HepG2 (cell line): ENCODE data around the gene CLIC4. TPM values are rescaled to one million over a fixed set of nuclear protein-coding genes. Genes with fewer than 3 reads are reported as not detected.

Experiments
- ERF ChIP-seq: IDR thresholded peaks from 2 replicates; pipeline ENCODE4 v1.6.1; 2018; ENCODE audit warnings: missing biosample characterization, missing genetic modification reagents
- HNF4G ChIP-seq, 2 experiments: sonication (generic) in 1 of 2; formaldehyde crosslinking in 1 of 2; IDR thresholded peaks; 2 replicates each; pipeline versions ENCODE4 v1.4.0 to v1.6.1; 2011 to 2020; ENCODE audit warnings: borderline replicate concordance in 2 of 2, low read depth in 2 of 2, mild to moderate bottlenecking in 2 of 2, low read length in 1 of 2, missing genetic modification reagents in 1 of 2, moderate library complexity in 1 of 2
- KMT2A ChIP-seq: sonication (generic); formaldehyde crosslinking; IDR thresholded peaks from 2 replicates; pipeline ENCODE4 v1.4.0; 2020; ENCODE audit warnings: missing genetic modification reagents
- NR2F6 ChIP-seq, 2 experiments: IDR thresholded peaks; 2 replicates each; pipeline ENCODE4 v1.6.1; 2016; ENCODE audit warnings: antibody characterized with exemption in 1 of 2, mild to moderate bottlenecking in 1 of 2
- STAG1 ChIP-seq: sonication (generic); formaldehyde crosslinking; IDR thresholded peaks from 2 replicates; pipeline ENCODE4 v1.4.0; 2020; ENCODE audit warnings: missing genetic modification reagents
- ZBTB42 ChIP-seq: sonication (generic); formaldehyde crosslinking; IDR thresholded peaks from 2 replicates; pipeline ENCODE4 v1.5.0; 2020; ENCODE audit warnings: mild to moderate bottlenecking, missing genetic modification reagents
- ZFX ChIP-seq: sonication (generic); formaldehyde crosslinking; IDR thresholded peaks from 2 replicates; pipeline ENCODE4 v1.4.0; 2020; ENCODE audit warnings: mild to moderate bottlenecking, low read depth, missing genetic modification reagents, moderate library complexity
- ZHX1 ChIP-seq: sonication (generic); formaldehyde crosslinking; IDR thresholded peaks from 2 replicates; pipeline ENCODE4 v1.8.1; 2022; ENCODE audit warnings: low read depth, mild to moderate bottlenecking, missing genetic modification reagents
- ZMYM3 ChIP-seq: sonication (generic); formaldehyde crosslinking; IDR thresholded peaks from 2 replicates; pipeline ENCODE4 v1.5.1; 2020; ENCODE audit warnings: mild to moderate bottlenecking, missing genetic modification reagents
- ZNF451 ChIP-seq: sonication (generic); formaldehyde crosslinking; IDR thresholded peaks from 2 replicates; pipeline ENCODE4 v1.5.0; 2020; ENCODE audit warnings: mild to moderate bottlenecking, missing genetic modification reagents
- ZNF512 ChIP-seq: sonication (generic); formaldehyde crosslinking; IDR thresholded peaks from 2 replicates; pipeline ENCODE4 v1.4.0; 2020; ENCODE audit warnings: mild to moderate bottlenecking, missing genetic modification reagents
- ZNF543 ChIP-seq: sonication (generic); formaldehyde crosslinking; IDR thresholded peaks from 2 replicates; pipeline ENCODE4 v1.4.0; 2020; ENCODE audit warnings: mild to moderate bottlenecking, missing genetic modification reagents
- ZNF562 ChIP-seq: sonication (generic); formaldehyde crosslinking; IDR thresholded peaks from 2 replicates; pipeline ENCODE4 v1.8.0; 2022; ENCODE audit warnings: missing genetic modification reagents, borderline replicate concordance
- ZNF574 ChIP-seq: sonication (generic); formaldehyde crosslinking; IDR thresholded peaks from 2 replicates; pipeline ENCODE4 v1.4.0; 2020; ENCODE audit warnings: missing genetic modification reagents
- ZNF607 ChIP-seq: sonication (generic); formaldehyde crosslinking; IDR thresholded peaks from 2 replicates; pipeline ENCODE4 v1.5.1; 2020; ENCODE audit warnings: missing genetic modification reagents, mild to moderate bottlenecking, borderline replicate concordance
- ZNF703 ChIP-seq: sonication (generic); formaldehyde crosslinking; IDR thresholded peaks from 2 replicates; pipeline ENCODE4 v1.5.1; 2020; ENCODE audit warnings: missing genetic modification reagents, mild to moderate bottlenecking, moderate library complexity, borderline replicate concordance
- ZNF749 ChIP-seq: sonication (generic); formaldehyde crosslinking; IDR thresholded peaks from 2 replicates; pipeline ENCODE4 v1.8.0; 2022; ENCODE audit warnings: mild to moderate bottlenecking, missing genetic modification reagents, moderate library complexity, borderline replicate concordance
- ZNF777 ChIP-seq: sonication (generic); formaldehyde crosslinking; IDR thresholded peaks from 2 replicates; pipeline ENCODE4 v1.4.0; 2020; ENCODE audit warnings: missing genetic modification reagents
- ZNF781 ChIP-seq: sonication (generic); formaldehyde crosslinking; IDR thresholded peaks from 2 replicates; pipeline ENCODE4 v1.5.1; 2020; ENCODE audit warnings: borderline replicate concordance, mild to moderate bottlenecking, missing genetic modification reagents; ENCODE audit errors: not compliant biosample characterization
- ZNF790 ChIP-seq: sonication (generic); formaldehyde crosslinking; IDR thresholded peaks from 2 replicates; pipeline ENCODE4 v1.8.0; 2022; ENCODE audit warnings: missing genetic modification reagents, mild to moderate bottlenecking, borderline replicate concordance
- ZSCAN22 ChIP-seq: sonication (generic); formaldehyde crosslinking; IDR thresholded peaks from 2 replicates; pipeline ENCODE4 v1.4.0; 2020; ENCODE audit warnings: mild to moderate bottlenecking, missing genetic modification reagents
- polyA plus RNA-seq, 8 experiments: library from polyadenylated mRNA; depleted of rRNA in 3 of 8; stranded (reverse) in 7 of 8; unstranded in 1 of 8; fragments of >200 nt; fragmentation: Illumina TruSeq in 4 of 8; extraction: Trizol in 4 of 8; gene quantifications; 2 replicates each; pipeline versions ENCODE4 v1.2.1 to v1.2.3, GENCODE V29; 2011 to 2016; ENCODE audit warnings: low read depth in 4 of 8, missing spikeins in 1 of 8, mixed read lengths in 1 of 8; ENCODE audit not compliant: insufficient read depth in 1 of 8
- total RNA-seq, 5 experiments: library from RNA; depleted of rRNA; stranded (reverse); fragments of >200 nt; fragmentation: Illumina TruSeq; extraction: Trizol; gene quantifications; 2 replicates each; pipeline ENCODE4 v1.2.3, GENCODE V29; 2016; ENCODE audit warnings: low read depth in 1 of 5

Gene CLIC4
- total and polyA plus RNA-seq, 2 of the 13 experiments (the other 11 are each of a cell fraction or from before 2014, with no cell fraction given) = 23.3 to 77.4 TPM

- TF ChIP-seq ZHX1 (CRISPR knock-in tag) = no peak
- no peak; the same call in 1 of the 2 replicates for TF ChIP-seq STAG1 (CRISPR knock-in tag)
- 0 out of 2 replicates have a peak, but pooled peaks have one; percentile 21 for TF ChIP-seq ZNF574 (CRISPR knock-in tag)
- no peak for TF ChIP-seq ZNF781 (CRISPR knock-in tag)
- TF ChIP-seq ZNF451 (CRISPR knock-in tag) = no peak
- TF ChIP-seq ZFX = 0 out of 2 replicates have a peak, but pooled peaks have one; percentile 17
- TF ChIP-seq KMT2A (CRISPR knock-in tag) = no peak
- no peak for TF ChIP-seq HNF4G (IDR thresholded peaks at IDR 0.05; ENCODE audit: borderline replicate concordance, low read depth, low read length)
- no peak for TF ChIP-seq HNF4G (CRISPR knock-in tag; IDR thresholded peaks at IDR 0.05; ENCODE audit: borderline replicate concordance, low read depth)
- 0 out of 2 replicates have a peak, but pooled peaks have one; percentile 18 for TF ChIP-seq ZMYM3 (CRISPR knock-in tag)
- no peak for TF ChIP-seq ZNF562 (CRISPR knock-in tag)
- TF ChIP-seq ZNF543 (CRISPR knock-in tag) = no peak
- TF ChIP-seq ZSCAN22 (CRISPR knock-in tag) = no peak
- TF ChIP-seq ZNF777 = peak; percentile 62
- TF ChIP-seq ZNF512 (CRISPR knock-in tag) = no peak
- TF ChIP-seq NR2F6 (IDR thresholded peaks at IDR 0.05) = no peak
- TF ChIP-seq NR2F6 (CRISPR knock-in tag; IDR thresholded peaks at IDR 0.05) = no peak
- TF ChIP-seq ZNF749 (CRISPR knock-in tag) = no peak
- TF ChIP-seq ZNF790 = no peak
- no peak for TF ChIP-seq ZNF607 (CRISPR knock-in tag)
- no peak for TF ChIP-seq ZBTB42
- no peak for TF ChIP-seq ZNF703 (CRISPR knock-in tag)
- TF ChIP-seq ERF (CRISPR knock-in tag) = no peak
These were observed 116.8 kb downstream of the CLIC4 start (continued) for GRCh38 chr1:24861821-24862727.
